Vagina (tissue), 2 donors: ENCODE data around the gene GARIN5B. TPM values are rescaled to one million over a fixed set of nuclear protein-coding genes. Genes with fewer than 3 reads are reported as not detected.

Experiments
- DNase-seq, 2 donors: peaks; one replicate each; pipeline ENCODE4 v3.0.0-alpha.2; 2017; ENCODE audit errors: extremely low spot score in 2 of 2
- H3K27ac ChIP-seq: fragments of 200-600 bp; sonication (generic); one replicate; pipeline ENCODE4 v1.5.1; 2019
- H3K27me3 ChIP-seq: fragments of 200-600 bp; sonication (generic); one replicate; pipeline ENCODE4 v1.5.1; 2019
- H3K36me3 ChIP-seq, 2 donors: fragments of 200-600 bp; sonication (generic); one replicate each; pipeline ENCODE4 v1.5.1; 2017 to 2019
- H3K4me1 ChIP-seq: fragments of 200-600 bp; sonication (generic); one replicate; pipeline ENCODE4 v1.5.1; 2019
- H3K4me3 ChIP-seq, 2 donors: fragments of 200-600 bp; sonication (generic); 1 replicate in 1 of 2; 2 replicates in 1 of 2; pipeline ENCODE4 v1.5.1; 2016 to 2019
- H3K9me3 ChIP-seq: fragments of 200-600 bp; sonication (generic); one replicate; pipeline ENCODE4 v1.5.1; 2019
- POLR2A ChIP-seq, 2 donors: fragments of 450-650 bp; IDR thresholded peaks; one replicate each; pipeline ENCODE4 v1.6.1; 2017; ENCODE audit warnings: antibody characterized with exemption in 2 of 2, mild to moderate bottlenecking in 2 of 2, moderate library complexity in 2 of 2
- POLR2AphosphoS5 ChIP-seq, 2 donors: sonication (generic); formaldehyde crosslinking; IDR thresholded peaks; one replicate each; pipeline ENCODE4 v1.9.0; 2017; ENCODE audit warnings: antibody characterized with exemption in 2 of 2, mild to moderate bottlenecking in 2 of 2, low read depth in 1 of 2; ENCODE audit not compliant: insufficient read depth in 1 of 2
- intact Hi-C: fragments of 100-400 bp; cut with DNase I; formaldehyde crosslinking; loops from one replicate; pipeline ENCODE4 v1.15.1; 2023
- total RNA-seq: library from RNA; depleted of rRNA; stranded (reverse); fragments of >200 nt; gene quantifications from one replicate; pipeline ENCODE4 v1.2.3, GENCODE V29; 2016
- TF ChIP-seq, protein P1 (sequence below), 3 experiments: fragments of 450-650 bp in 2 of 3; fragments of 200-600 bp in 1 of 3; sonication (generic) in 1 of 3; IDR thresholded peaks; one replicate each; pipeline ENCODE4 v1.5.1; 2017 to 2019; ENCODE audit warnings: antibody characterized with exemption in 3 of 3, mild to moderate bottlenecking in 2 of 3, moderate library complexity in 2 of 3

The GARIN5B gene
- total RNA-seq, 1 donor from 2014 or later, result not detected

DNA sequence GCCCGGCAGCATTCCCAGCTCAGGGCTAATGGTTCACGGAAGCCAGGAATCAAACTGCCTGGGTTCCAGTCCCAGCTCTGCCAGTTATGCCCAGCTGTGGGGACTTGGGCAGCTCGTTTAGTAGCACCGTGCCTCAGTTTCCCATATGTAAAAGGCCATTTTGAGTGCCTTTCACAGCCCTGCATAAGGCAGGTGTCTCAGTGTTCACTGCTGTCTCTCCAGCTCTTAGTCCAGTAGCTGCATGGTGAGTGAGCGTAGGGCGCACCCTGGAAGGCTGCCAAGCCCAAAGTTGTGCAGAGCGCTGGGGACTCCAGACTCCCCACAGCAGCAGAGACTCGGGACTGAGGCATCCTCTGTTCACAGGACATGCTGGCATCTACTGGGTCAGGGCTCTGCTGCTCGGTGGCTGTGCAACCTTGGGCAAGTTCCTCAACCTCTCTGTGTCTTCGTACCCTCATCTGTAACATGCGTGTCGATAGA lies 28.2 kb upstream of the GARIN5B start:
- intact Hi-C loops, result no loop called here
- Histone ChIP-seq H3K9me3 (no peaks in the 10 kb centered on the region), H3K27me3 (no peaks in the 10 kb centered on the region), H3K36me3 (peaks cover 0 to 34% of the 10 kb centered on the region in 2 donors), H3K4me3 (no peak overlapping the region), H3K4me1 (peaks cover 44% of the 10 kb centered on the region), H3K27ac (no peak overlapping the region)
- TF ChIP-seq POLR2AphosphoS5 (IDR thresholded peaks at IDR 0.05; ENCODE audit: insufficient read depth in 1 of 2, low read depth in 1 of 2) (no peak), POLR2A (IDR thresholded peaks at IDR 0.05) (no peak)
- TF ChIP-seq, protein P1, sequence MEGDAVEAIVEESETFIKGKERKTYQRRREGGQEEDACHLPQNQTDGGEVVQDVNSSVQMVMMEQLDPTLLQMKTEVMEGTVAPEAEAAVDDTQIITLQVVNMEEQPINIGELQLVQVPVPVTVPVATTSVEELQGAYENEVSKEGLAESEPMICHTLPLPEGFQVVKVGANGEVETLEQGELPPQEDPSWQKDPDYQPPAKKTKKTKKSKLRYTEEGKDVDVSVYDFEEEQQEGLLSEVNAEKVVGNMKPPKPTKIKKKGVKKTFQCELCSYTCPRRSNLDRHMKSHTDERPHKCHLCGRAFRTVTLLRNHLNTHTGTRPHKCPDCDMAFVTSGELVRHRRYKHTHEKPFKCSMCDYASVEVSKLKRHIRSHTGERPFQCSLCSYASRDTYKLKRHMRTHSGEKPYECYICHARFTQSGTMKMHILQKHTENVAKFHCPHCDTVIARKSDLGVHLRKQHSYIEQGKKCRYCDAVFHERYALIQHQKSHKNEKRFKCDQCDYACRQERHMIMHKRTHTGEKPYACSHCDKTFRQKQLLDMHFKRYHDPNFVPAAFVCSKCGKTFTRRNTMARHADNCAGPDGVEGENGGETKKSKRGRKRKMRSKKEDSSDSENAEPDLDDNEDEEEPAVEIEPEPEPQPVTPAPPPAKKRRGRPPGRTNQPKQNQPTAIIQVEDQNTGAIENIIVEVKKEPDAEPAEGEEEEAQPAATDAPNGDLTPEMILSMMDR (IDR thresholded peaks at IDR 0.05), result no peak
- DNase-seq, result no peak

DNA sequence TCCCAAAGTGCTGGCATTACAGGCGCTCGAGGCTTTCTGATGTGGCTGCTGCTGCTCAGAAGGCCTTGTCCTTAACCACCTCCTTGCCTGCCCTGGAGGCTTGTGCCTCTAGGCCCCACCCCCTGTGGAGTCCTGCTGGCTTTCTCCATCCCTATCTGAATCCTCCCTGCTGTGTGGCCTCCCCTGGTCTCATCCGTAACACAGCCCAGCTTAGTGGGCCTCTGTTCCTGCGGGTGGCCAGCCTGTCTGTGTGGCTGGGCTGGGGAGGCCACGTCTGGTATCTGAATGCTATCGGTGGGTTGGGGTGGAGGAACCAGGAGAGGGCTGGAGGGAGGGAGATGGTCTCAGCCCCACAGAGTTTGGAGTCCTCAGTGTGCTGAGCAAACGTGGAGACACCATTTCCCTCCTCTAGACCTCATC lies 27.4 kb upstream of the GARIN5B start:
- Histone ChIP-seq H3K36me3 (peaks cover 0 to 34% of the 10 kb centered on the region in 2 donors), H3K27me3 (no peaks in the 10 kb centered on the region), H3K9me3 (no peaks in the 10 kb centered on the region), H3K27ac (no peak overlapping the region), H3K4me1 (peaks cover 46% of the 10 kb centered on the region), H3K4me3 (no peak overlapping the region)
- intact Hi-C loops, result no loop called here
- TF ChIP-seq POLR2AphosphoS5 (IDR thresholded peaks at IDR 0.05; ENCODE audit: insufficient read depth in 1 of 2, low read depth in 1 of 2) (no peak), POLR2A (IDR thresholded peaks at IDR 0.05) (no peak)
- TF ChIP-seq, protein P1 (IDR thresholded peaks at IDR 0.05), result no peak
- no peak for DNase-seq

DNA sequence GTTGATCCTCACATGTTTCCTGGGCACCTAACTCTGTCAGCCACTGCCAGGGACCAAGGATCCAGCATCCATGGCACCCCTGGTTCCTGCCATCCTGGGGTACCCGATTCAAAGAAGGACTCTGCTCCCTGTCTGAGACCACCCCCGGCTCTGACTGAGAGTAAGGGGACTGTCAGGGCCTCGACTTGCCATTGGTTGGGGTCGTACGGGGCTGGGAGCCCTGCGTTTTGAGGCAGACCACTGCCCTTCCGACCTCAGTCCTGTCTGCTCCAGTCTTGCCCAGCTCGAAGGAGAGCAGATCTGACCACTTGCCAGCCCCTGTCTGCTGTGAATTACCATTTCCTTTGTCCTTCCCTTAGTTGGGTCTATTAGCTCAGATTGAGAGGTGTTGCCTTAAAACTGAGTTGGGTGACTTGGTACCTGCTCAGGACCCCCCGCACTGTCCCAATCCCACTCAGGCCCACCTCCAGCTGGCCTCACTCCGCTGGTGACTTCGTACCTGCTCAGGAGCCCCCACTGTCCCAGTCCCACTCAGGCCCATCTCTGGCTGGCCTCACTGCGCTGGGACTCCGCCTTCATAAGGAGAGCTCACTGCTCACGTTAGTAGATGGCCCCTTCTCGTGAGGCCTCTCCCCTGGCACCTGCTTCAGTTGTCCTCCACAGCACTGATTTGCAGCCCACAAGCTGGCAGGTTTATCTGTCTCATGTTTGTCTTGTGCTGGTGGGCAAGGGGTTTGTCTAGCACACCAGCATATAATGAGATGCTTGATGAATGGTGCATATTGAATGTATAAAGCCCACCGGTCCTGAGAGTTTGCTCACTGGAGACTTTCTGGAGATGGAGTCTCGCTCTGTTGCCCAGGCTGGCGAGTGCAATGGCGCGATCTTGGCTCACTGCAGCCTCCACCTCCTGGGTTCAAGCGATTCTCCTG lies 26.6 kb upstream of the GARIN5B start:
- intact Hi-C loops, result no loop called here

DNA sequence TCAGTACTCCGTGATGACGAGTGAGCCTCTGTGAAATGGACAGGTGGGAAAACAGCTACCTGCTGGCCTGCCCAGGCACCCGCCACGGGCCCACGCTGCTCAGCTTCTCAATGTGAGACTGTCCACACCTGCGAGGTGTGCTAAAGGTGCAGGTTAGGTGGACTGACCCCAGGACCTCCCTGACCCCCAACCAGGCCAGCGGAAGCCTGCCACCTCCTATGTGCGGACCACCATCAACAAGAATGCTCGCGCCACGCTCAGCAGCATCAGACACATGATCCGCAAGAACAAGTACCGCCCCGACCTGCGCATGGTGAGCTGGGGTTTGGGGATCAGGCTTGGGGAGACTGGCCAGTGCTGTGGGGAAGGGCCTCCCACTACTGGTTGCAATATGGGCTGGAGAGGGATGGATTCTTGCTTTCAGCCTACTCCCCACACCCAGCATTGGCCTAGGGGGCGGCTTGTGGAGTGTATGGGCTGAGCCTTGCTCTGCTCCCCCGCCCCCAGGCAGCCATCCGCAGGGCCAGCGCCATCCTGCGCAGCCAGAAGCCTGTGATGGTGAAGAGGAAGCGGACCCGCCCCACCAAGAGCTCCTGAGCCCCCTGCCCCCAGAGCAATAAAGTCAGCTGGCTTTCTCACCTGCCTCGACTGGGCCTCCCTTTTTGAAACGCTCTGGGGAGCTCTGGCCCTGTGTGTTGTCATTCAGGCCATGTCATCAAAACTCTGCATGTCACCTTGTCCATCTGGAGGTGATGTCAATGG lies 24.9 kb upstream of the GARIN5B start:
- no peak for TF ChIP-seq POLR2AphosphoS5 (IDR thresholded peaks at IDR 0.05; ENCODE audit: insufficient read depth in 1 of 2, low read depth in 1 of 2)
- no peak for TF ChIP-seq POLR2A (IDR thresholded peaks at IDR 0.05)
- TF ChIP-seq, protein P1 (IDR thresholded peaks at IDR 0.05), result no peak
- Histone ChIP-seq H3K4me3 (peak overlapping the region; percentile 23 to 76), H3K27ac (no peak overlapping the region), H3K9me3 (no peaks in the 10 kb centered on the region), H3K4me1 (peaks cover 62% of the 10 kb centered on the region), H3K36me3 (peaks cover 0 to 34% of the 10 kb centered on the region in 2 donors), H3K27me3 (no peaks in the 10 kb centered on the region)
- DNase-seq, result no peak
- intact Hi-C loops, result no loop called here

More for the DNA sequence above, 26.6 kb upstream of the GARIN5B start:
- no peak for TF ChIP-seq POLR2A (IDR thresholded peaks at IDR 0.05)
- TF ChIP-seq POLR2AphosphoS5 (IDR thresholded peaks at IDR 0.05; ENCODE audit: insufficient read depth in 1 of 2, low read depth in 1 of 2), result no peak
- TF ChIP-seq, protein P1 (IDR thresholded peaks at IDR 0.05), result no peak
- H3K27ac ChIP-seq, result no peak overlapping the region
- no peak for DNase-seq
- no peaks in the 10 kb centered on the region for H3K9me3 ChIP-seq
- peaks cover 51% of the 10 kb centered on the region for H3K4me1 ChIP-seq
- no peaks in the 10 kb centered on the region for H3K27me3 ChIP-seq
- H3K4me3 ChIP-seq, result no peak overlapping the region
- peaks cover 0 to 34% of the 10 kb centered on the region in 2 donors for H3K36me3 ChIP-seq
